OCI-LY1 (cell line): ENCODE data around the gene SMPDL3A.

Experiments used
- CTCF ChIP-seq: fragments of 200-600 bp; sonication (generic), shearing (Covaris generic); IDR thresholded peaks from 2 replicates; pipeline ENCODE4 v1.5.1; 2017; ENCODE audit warnings: mild to moderate bottlenecking, antibody characterized with exemption, low read length, moderate library complexity, mixed read lengths
- EZH2 ChIP-seq: fragments of 200-600 bp; sonication (generic), shearing (Covaris generic); IDR thresholded peaks from 2 replicates; pipeline ENCODE4 v1.8.0; 2017; ENCODE audit warnings: borderline replicate concordance, mixed run types, mild to moderate bottlenecking, antibody characterized with exemption, low read length, moderate library complexity, mixed read lengths

DNA sequence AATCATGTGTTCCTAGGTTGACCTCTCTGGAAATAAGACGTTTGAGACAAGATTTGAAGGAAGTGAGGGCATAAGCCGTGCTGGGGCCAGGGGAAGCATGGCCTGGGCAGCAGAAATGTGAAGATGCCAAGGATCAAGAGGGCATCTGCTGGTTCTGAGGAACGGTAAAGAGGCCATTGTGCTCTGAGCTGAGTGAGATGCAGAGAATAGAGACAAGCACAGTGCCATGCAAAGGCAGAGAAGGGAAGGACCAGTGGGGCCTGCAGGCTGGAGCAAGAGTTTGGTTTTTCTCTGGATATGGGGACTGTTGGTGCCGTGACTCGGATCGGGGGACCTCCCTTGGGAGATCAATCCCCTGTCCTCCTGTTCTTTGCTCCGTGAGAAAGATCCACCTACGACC is 50.8 kb downstream of the SMPDL3A start:
- TF ChIP-seq CTCF: no peak
- TF ChIP-seq EZH2: no peak
